ENCODE measurements around the gene HOXB4.

- TF ChIP-seq CTCF (conservative IDR thresholded peaks at IDR 0.05; ENCODE audit: low read depth, low read length) (no peak), POLR2A (IDR thresholded peaks at IDR 0.05; ENCODE audit: low read depth, low read length) (no peak), USF2 (IDR thresholded peaks at IDR 0.05; ENCODE audit: low read depth, low read length) (no peak), MAZ (IDR thresholded peaks at IDR 0.05; ENCODE audit: borderline replicate concordance, low read depth, low read length) (no peak), CHD1 (IDR thresholded peaks at IDR 0.05; ENCODE audit: low read depth, low read length) (no peak), MAFK (IDR thresholded peaks at IDR 0.05; ENCODE audit: low read depth, low read length) (no peak), FOS (IDR thresholded peaks at IDR 0.05; ENCODE audit: low read depth, low read length) (no peak), SMC3 (IDR thresholded peaks at IDR 0.05; ENCODE audit: low read depth, low read length) (no peak), BHLHE40 (IDR thresholded peaks at IDR 0.05; ENCODE audit: low read depth, low read length) (no peak), RAD21 (IDR thresholded peaks at IDR 0.05; ENCODE audit: low read length) (no peak)
These were observed 15.2 kb downstream of the HOXB4 start for GRCh38 chr17:48562934-48563333.
